Measurements from ENCODE around the gene CREBZF. TPM values are rescaled to one million over a fixed set of nuclear protein-coding genes. Genes with fewer than 3 reads are reported as not detected.

CREBZF gene
- total and polyA plus RNA-seq, 2 donors (not counting 1 experiment from before 2014, with no cell fraction given) = 64.9 to 109 TPM

DNA sequence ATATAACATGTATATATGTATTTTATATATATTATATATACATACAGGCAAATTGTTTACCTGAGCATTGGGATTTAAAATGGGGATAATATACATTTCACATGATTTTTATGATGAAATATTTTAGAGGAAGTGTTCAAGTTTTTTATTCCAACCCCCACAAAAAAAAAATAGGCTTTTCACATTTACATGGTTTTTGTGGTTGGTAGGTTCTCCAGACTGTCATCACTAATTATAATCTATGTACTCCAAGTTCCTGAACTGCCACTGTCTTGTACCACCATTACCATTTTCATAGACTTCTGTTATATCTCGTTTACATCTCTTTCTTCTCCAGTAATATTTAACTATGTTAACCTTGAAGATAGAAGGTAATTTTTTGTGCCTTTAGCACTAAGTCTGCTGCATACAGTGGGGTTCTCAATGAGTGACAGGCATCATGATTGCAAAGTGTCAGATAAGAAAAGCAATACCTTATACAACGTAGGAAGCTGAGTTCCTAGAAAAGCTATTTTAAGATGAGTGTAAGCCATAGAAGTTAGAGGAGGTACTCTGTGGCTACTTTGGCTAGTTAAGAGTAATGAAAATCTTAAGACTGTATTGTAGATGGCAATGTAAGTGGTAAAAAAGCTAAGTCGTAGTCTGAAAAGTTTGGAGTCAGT, 12.0 kb downstream of the CREBZF start:
- Histone ChIP-seq H3K27ac (ENCODE audit: low read length in 2 of 2) (no peak overlapping the region), H4K20me1 (ENCODE audit: control insufficient read depth, insufficient read depth, low read length, poor library complexity, severe bottlenecking) (peaks cover 5% of the 10 kb centered on the region), H3K4me1 (ENCODE audit: control insufficient read depth in 2 of 2, insufficient read depth in 2 of 2, low read length in 2 of 2) (peaks cover 6% of the 10 kb centered on the region in 2 donors), H3K36me3 (replicated peaks in 1 of 2; ENCODE audit: control extremely low read depth in 1 of 2, control insufficient read depth in 1 of 2, extremely low read depth in 1 of 2, insufficient read depth in 2 of 2, low read length in 1 of 2) (peaks cover 7 to 32% of the 10 kb centered on the region in 2 experiments), H3K79me2 (ENCODE audit: control insufficient read depth, insufficient read depth, low read length) (peaks cover 21% of the 10 kb centered on the region), H3K4me2 (replicated peaks; ENCODE audit: low read depth, low read length, poor library complexity, severe bottlenecking) (no peak overlapping the region), H3K4me3 (ENCODE audit: control extremely low read depth in 1 of 5, extremely low read depth in 1 of 5, insufficient read depth in 1 of 5, low read depth in 2 of 5, low read length in 4 of 5) (no peak overlapping the region), H2AFZ (ENCODE audit: insufficient read depth, low read depth, low read length, poor library complexity, severe bottlenecking) (no peak overlapping the region), H3K9ac (ENCODE audit: low read length) (no peak overlapping the region), H3K27me3 (replicated peaks in 1 of 4; ENCODE audit: control extremely low read depth in 1 of 4, control insufficient read depth in 3 of 4, insufficient read depth in 4 of 4, low read length in 3 of 4) (no peaks in the 10 kb centered on the region), H3K9me3 (ENCODE audit: control extremely low read depth in 1 of 3, control insufficient read depth in 2 of 3, insufficient read depth in 1 of 3, low read length in 2 of 3) (no peaks in the 10 kb centered on the region)
- ChIA-PET CTCF (no interaction called here), POLR2A (no interaction called here)
- TF ChIP-seq, protein P1, sequence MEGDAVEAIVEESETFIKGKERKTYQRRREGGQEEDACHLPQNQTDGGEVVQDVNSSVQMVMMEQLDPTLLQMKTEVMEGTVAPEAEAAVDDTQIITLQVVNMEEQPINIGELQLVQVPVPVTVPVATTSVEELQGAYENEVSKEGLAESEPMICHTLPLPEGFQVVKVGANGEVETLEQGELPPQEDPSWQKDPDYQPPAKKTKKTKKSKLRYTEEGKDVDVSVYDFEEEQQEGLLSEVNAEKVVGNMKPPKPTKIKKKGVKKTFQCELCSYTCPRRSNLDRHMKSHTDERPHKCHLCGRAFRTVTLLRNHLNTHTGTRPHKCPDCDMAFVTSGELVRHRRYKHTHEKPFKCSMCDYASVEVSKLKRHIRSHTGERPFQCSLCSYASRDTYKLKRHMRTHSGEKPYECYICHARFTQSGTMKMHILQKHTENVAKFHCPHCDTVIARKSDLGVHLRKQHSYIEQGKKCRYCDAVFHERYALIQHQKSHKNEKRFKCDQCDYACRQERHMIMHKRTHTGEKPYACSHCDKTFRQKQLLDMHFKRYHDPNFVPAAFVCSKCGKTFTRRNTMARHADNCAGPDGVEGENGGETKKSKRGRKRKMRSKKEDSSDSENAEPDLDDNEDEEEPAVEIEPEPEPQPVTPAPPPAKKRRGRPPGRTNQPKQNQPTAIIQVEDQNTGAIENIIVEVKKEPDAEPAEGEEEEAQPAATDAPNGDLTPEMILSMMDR (IDR thresholded peaks at IDR 0.05) = no peak
- no peak for TF ChIP-seq EZH2 (IDR thresholded peaks at IDR 0.05; ENCODE audit: borderline replicate concordance, insufficient read depth, low read depth, low read length, poor library complexity, severe bottlenecking)
- Mint-ChIP-seq H3K4me3 (no peak overlapping the region), H3K27ac (no peak overlapping the region), H3K27me3 (no peaks in the 10 kb centered on the region), H3K9me3 (ENCODE audit: insufficient read depth) (no peaks in the 10 kb centered on the region), H3K4me1 (peaks cover 11% of the 10 kb centered on the region)
- intact Hi-C loops (cut with micrococcal nuclease) = no loop called here
- DNase-seq = no peak
- WGBS (ENCODE audit: insufficient coverage) = no CpG with 5 or more reads among the region's 3 CpGs
- no peak for ATAC-seq (ENCODE audit: low read depth)

DNA sequence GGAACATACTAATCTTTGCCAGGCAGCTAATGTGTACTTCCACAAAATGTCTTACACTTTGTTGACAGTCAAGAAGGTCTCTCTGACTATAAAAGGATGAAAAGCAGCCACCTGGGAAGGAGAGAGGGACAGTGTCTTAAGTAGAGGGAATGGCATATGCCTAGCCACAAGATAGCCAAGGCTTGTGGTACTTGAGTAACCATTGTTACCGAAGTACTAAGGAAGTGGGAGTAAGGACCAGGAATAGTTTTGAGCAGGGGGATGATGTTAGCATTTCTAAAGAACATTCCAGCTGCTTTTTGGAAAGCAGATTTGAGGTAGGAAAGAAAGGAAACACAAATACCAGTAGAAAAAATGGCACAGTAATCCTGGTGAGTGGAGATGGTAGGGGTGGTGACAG, 13.8 kb downstream of the CREBZF start:
- peaks cover 20% of the 10 kb centered on the region for H3K4me1 Mint-ChIP-seq
- H3K79me2 ChIP-seq (ENCODE audit: control insufficient read depth, insufficient read depth, low read length) = peaks cover 33% of the 10 kb centered on the region

More for the DNA sequence above, 13.8 kb downstream of the CREBZF start:
- ATAC-seq (ENCODE audit: low read depth) = no peak
- Histone ChIP-seq H3K27ac (ENCODE audit: low read length in 2 of 2) (no peak overlapping the region), H3K4me2 (replicated peaks; ENCODE audit: low read depth, low read length, poor library complexity, severe bottlenecking) (no peak overlapping the region), H3K9me3 (ENCODE audit: control extremely low read depth in 1 of 3, control insufficient read depth in 2 of 3, insufficient read depth in 1 of 3, low read length in 2 of 3) (no peaks in the 10 kb centered on the region), H4K20me1 (ENCODE audit: control insufficient read depth, insufficient read depth, low read length, poor library complexity, severe bottlenecking) (peaks cover 5% of the 10 kb centered on the region), H3K36me3 (replicated peaks in 1 of 2; ENCODE audit: control extremely low read depth in 1 of 2, control insufficient read depth in 1 of 2, extremely low read depth in 1 of 2, insufficient read depth in 2 of 2, low read length in 1 of 2) (peaks cover 7 to 15% of the 10 kb centered on the region in 2 experiments), H3K4me3 (ENCODE audit: control extremely low read depth in 1 of 5, extremely low read depth in 1 of 5, insufficient read depth in 1 of 5, low read depth in 2 of 5, low read length in 4 of 5) (no peak overlapping the region), H2AFZ (ENCODE audit: insufficient read depth, low read depth, low read length, poor library complexity, severe bottlenecking) (no peak overlapping the region), H3K9ac (ENCODE audit: low read length) (no peak overlapping the region), H3K27me3 (replicated peaks in 1 of 4; ENCODE audit: control extremely low read depth in 1 of 4, control insufficient read depth in 3 of 4, insufficient read depth in 4 of 4, low read length in 3 of 4) (no peaks in the 10 kb centered on the region), H3K4me1 (ENCODE audit: control insufficient read depth in 2 of 2, insufficient read depth in 2 of 2, low read length in 2 of 2) (peaks cover 12 to 13% of the 10 kb centered on the region in 2 donors)
- POLR2A ChIA-PET = no interaction called here
- Mint-ChIP-seq H3K27ac (no peak overlapping the region), H3K27me3 (no peaks in the 10 kb centered on the region), H3K4me3 (no peak overlapping the region), H3K9me3 (ENCODE audit: insufficient read depth) (no peaks in the 10 kb centered on the region)
- no peak for DNase-seq
- CTCF ChIA-PET = no interaction called here
- WGBS (ENCODE audit: insufficient coverage) = 100% methylated on average over 1 of the region's 1 CpG
- TF ChIP-seq EZH2 (IDR thresholded peaks at IDR 0.05; ENCODE audit: borderline replicate concordance, insufficient read depth, low read depth, low read length, poor library complexity, severe bottlenecking) = no peak
- TF ChIP-seq, protein P1 (IDR thresholded peaks at IDR 0.05) = no peak
- intact Hi-C loops (cut with micrococcal nuclease) = no loop called here

All from B cell (primary cell).